NK-92 (cell line): ENCODE results near the gene EMILIN1.
"Not testable (repeated sequence)": the region's sequence is repeated elsewhere in the genome, so short reads cannot be mapped to it uniquely, and the experiment has no call there.

Experiments
- DNase-seq: peaks from one replicate; lab custom pipeline; 2025; ENCODE audit not compliant: unreplicated experiment; lab: John Stamatoyannopoulos, UW

EMILIN1 gene

DNA sequence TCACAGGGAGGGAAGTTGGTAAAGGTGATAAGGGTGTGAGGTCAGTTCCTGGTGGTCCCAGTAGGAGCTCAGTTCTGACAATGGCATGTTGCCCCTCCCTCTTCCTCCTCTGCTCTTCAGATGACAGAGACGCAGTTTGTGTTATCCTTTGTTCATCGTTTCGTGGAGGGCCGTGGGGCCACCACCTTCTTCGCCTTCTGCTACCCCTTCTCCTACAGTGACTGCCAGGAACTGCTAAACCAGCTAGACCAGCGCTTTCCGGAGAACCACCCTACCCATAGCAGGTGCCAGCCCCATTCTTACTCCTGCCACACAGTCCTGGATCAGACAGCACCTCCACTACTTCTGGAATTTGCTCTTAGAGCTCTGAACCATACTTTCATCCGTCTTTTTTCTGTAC lies 24.6 kb upstream of the EMILIN1 start:
- DNase-seq, result no peak

DNA sequence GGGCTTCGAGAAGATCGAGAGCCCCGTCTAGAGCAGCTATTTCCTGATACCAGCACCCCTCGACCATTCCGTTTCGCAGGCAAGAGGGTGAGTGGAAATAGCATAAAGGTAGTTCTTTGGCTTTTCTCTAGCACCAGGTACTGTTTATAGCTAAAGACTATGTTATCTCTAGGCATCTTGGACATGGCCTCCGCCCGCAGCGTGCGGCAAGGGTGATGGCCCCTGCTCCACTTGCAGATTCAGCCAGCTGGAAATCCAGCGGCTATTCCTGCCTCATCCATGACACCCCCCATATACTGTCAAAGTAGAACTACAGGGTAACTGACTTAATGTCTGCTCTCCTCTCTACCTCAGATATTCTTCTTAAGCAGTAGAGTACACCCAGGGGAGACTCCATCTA lies 23.7 kb upstream of the EMILIN1 start:
- DNase-seq, result no peak

DNA sequence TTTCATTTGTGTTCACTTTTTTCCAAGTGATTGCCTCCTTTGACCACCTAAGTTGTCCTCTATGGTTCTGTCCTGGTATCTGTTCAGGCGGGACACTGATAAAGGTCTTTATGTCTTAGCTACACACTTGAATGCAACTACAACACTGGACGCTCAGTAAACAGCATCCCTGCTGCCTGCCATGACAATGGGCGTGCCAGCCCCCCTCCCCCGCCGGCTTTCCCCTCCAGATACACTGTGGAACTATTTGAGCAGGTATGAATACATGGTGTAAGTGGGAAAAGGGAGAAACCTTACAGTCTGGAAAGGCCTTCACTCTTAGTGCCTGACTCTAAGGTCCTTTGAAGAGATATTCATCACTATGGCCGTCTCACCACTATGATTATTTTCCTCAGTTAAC lies 21.2 kb upstream of the EMILIN1 start:
- no peak for DNase-seq

DNA sequence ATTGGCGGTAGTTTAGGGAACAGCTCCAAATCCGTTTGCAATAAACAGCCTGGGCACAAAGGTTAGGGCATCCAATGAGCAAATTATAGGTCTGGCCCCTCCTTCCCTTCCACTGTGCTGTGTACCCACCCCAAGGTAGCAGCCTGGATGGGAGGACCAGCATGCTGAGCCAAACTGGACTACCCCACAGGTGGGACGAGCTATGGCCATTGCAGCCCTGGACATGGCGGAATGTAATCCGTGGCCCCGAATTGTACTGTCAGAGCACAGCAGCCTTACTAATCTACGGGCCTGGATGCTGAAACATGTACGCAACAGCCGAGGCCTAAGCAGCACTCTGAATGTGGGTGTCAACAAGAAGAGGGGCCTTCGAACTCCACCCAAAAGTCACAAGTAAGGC lies 20.2 kb upstream of the EMILIN1 start:
- DNase-seq, result no peak

DNA sequence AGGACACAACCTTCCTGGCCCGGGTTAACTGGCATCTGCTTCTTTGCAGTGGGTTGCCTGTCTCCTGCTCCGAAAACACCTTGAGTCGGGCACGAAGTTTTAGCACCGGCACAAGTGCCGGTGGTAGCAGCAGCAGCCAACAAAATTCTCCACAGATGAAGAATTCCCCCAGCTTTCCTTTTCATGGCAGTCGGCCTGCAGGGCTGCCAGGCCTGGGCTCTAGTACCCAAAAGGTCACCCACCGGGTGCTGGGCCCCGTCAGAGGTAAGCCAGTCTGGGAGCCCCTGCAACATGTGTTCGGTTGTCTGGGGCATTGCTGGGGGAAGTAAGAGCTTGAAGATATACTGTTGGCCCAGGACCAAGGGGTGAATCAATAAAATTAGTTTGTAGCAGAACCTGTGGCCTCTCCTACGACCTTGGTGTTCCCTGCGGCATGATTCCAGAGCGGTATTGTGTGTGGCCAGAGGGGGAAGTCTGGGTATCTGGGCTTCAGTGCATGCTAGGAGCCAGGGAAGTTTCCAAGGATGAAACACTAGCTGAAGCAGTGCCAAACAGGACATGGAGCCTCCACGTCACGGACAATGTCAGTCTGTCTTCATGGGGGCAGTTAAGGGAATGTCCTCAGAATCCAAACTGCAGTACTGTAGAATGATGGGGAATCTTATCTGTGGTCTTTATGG lies 19.1 kb upstream of the EMILIN1 start:
- no peak for DNase-seq

DNA sequence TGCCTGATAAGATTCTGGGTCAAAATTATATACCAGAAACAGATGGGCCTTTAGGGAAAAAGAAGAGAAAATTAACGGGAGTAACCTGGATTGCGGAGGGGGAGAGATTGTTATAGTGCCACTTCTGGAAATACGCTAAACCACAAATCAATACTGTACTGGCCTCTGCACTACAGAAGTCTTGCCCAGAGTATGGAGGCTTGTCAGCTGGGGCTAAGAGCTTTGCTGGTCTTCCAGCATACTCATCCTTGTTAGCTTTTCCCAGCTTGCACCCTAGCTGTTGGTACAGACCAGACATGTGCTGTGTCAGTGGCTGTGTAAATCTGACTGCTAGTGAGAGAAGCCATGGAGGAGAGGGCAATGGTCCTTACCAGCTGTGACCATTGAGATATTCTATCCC lies 18.1 kb upstream of the EMILIN1 start:
- DNase-seq, result no peak

DNA sequence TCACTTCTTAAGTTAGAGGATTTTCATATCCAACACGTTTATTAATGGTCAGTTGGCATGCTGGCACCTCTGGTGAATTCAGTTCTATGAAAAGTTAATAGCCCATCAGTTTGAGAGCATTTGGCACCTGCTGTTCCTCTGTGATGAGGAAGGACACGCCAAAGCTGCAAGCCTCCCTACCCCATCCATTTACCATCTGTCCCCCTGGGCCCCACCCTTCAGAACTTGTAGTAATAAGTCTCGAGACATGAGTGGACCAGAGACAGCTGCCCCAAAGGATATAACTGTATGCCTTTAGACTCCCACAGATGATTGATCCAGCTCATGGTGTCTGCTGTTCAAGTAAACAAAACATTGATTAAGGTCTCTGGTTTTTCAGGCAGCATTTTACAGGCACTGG lies 13.3 kb upstream of the EMILIN1 start:
- no peak for DNase-seq

DNA sequence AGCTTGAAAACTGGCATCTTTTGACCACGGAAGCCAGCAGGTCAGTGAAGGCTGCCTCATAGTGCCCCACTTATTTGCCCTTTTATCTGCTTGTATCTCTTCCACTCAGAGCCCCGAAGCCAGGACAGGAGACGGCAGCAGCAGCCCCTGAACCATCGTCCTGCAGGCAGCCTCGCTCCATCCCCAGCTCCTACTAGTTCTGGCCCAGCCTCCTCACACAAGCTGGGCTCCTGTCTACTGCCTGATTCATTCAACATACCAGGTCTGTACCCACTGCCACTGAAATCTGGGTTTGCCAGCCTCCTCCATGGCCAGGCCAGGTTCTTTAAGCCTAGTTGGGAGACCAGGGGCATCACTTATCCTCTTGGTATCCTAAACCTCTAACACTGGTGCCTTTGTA lies 11.0 kb upstream of the EMILIN1 start:
- no peak for DNase-seq

DNA sequence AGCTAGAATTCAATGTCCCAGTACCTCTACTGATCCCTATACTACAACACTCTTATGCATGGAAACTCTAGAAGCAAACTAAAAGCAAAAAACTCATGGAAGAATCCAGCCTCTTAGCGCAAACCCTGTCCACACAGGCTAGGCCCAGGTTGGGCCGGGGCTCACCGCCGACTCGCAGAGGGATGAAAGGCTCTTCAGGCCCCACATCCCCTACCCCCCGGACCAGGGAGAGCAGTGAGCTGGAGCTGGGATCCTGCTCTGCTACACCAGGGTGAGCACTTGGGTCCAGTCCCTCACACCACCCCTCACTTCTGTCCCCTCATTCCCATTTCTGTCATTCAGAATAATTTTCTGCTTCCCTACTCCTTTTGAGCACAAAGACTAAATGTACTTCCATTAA lies 9.0 kb upstream of the EMILIN1 start:
- no peak for DNase-seq

DNA sequence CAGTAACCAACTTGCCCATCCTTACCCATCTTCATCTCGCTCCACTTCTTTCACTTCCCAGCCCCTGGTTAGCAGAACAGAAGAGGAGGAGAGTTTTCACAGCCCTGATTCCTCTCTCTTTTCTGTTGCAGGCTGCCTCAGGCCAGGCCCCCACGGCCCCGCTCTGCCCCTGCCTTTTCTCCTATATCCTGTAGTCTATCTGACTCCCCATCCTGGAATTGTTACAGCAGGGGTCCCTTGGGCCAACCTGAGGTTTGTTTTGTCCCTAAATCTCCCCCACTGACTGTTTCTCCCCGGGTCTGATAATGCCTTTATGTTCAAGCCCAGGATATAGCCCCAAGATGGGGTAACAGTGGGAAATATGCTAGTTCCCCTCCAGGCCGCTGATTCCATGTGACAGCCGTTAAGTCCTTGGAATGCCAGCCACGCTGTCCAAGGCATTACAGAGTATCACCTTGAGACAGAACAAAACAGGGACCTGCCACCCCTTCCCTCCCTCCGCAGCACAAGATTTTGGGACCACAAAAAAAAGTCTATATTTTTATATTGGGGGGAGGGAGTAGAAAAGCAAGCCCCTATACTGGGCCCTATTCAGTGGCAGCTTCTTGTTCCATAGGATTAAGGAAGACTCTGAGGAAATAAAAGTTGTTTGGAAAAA lies 8.3 kb upstream of the EMILIN1 start:
- DNase-seq, result no peak

DNA sequence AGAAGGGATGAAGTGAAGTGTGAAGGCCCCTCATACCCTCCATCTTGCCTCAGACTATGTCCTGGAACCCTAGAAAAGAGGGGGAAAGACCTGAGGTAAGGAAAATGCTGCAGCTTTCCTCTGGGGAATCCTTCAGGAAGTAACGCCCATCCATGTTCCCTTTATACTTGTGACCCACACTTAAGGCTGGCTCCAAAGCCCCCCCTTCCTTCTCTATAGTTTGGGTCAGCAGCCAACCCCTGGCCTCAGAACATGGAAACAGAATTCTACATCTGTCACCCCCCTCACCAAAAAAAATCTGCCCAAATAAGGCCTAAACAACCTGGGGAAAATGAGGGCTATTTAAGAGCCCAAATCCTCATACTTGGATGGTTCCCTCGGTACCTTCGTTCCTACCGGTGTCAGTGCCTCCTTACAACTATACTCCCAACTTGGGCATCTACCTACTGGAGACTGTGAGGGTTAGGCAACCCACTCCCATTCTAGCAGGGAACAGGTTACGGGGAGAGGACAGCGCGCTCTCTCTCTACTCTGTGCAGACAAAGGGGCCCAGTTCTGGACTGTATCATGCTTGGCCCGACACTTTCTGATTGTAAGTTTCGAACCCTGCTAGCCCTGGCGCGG lies 7.7 kb upstream of the EMILIN1 start:
- no peak for DNase-seq

DNA sequence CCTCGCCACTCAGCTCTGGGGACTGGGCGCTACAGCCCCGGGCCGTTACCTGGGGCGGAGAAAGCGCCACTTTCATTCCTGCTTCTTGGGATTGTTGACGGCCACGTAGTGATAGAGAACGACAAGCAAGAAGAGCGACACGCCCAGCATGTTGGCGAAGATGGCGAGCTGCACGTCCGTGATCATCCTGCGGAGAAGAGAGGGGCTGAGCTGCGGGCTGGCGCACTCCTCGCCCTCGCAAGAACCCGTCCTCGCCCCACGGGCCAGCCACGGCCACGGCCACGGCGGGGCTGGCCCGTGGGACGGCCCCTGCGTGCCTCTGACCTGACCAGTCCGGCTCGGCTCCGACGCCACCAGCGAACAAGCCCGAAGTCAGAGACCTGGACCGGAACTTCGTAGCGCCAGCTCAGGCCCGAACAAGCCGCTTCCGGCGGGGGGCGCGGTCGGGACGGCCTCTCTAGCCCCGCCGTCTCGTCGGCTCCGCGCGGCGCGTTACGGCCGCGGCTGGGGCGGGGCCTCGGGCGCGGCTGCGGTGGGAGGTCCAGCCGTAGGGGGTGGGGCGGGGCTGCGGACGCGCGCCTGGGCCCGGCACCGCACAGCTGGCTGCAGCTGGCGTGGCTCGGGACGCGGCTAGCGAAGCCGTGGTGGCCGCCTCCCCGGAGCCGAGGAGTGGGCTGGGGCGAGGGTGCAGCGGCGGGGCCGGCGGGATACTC lies 7.0 kb upstream of the EMILIN1 start, which contains the start of gene OST4:
OST4 (minus strand) TSS at position 378 of the 713 bp plus-strand sequence.
- peak; percentile 38 for DNase-seq

DNA sequence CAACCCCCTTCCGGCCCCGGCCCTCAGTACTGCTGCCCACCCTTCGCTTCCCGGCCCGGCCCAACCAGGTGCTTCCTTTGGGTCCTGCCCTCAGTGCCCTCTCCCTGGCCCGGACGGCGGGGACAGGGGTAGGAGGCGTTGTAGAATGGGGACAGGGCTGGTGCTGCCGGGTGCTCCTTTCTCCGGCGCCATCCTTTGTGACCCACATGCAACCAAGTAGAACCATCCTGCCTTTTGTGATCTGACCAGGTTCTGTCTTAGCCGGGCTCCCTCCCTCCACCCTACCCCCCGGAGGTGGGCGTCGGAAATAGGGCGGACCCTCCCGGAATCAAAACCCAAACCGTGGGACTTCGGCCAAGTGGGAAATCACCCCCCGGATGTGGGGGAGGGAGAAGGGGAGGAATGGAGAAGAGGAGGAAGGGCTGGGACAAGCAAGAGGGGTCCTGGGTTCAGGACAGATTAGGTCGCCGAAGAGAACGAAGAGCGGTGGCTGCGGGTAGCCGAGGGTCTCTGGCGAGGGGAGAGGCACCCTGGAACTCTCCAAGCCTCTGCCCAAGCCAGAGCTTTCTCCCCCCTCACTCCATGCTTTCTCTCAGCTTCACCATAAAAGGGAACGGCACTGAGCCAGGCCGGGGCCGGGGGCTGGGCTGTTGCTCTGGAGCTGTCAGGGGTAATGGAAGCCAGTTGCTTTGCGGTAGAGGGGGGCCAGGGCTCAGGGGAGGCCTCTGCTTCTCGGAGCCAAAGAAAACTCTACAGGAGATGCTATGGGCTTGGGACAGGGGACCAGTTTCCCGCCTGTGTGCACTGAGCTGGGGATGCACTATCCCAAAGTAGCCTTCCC lies 6.2 kb upstream of the EMILIN1 start:
- no peak for DNase-seq

DNA sequence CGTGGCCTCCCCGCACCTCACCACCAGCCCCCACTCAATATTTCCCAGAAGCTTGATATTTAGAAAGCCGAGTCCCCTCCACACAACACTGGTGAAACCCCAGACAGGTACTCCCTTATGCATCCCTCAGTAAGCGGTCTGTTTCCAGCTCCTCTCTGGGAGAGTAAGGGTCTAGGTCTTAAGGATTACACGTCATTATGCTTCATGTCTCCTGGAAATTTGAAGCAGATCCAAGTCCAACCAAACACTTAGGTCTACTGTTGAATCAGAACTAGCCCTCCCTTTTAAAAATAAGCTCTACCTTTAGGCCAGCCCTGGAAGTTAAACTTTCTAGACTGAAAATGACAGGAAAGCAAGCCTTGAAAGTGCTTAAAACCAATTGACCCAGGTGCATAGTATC lies 5.5 kb upstream of the EMILIN1 start:
- no peak for DNase-seq

DNA sequence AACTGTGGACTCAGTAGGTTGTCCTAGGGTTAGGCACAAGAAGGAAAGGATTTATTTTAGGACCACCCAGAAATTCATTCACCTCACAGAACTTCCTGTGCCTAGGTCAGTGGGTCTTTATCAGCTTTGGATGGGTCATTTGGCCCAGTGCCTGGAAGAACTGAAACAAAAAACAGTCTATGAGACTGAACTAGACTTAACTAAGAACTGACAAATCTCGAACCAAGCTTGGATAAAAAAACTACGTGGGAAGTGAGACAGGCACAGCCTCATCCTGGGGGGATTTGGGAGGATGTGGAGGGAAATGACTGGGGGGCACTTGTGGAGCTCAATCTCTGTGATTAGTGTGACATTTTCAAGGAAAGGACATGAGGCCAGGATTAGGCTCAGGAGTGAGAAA lies 4.6 kb upstream of the EMILIN1 start:
- DNase-seq, result no peak

DNA sequence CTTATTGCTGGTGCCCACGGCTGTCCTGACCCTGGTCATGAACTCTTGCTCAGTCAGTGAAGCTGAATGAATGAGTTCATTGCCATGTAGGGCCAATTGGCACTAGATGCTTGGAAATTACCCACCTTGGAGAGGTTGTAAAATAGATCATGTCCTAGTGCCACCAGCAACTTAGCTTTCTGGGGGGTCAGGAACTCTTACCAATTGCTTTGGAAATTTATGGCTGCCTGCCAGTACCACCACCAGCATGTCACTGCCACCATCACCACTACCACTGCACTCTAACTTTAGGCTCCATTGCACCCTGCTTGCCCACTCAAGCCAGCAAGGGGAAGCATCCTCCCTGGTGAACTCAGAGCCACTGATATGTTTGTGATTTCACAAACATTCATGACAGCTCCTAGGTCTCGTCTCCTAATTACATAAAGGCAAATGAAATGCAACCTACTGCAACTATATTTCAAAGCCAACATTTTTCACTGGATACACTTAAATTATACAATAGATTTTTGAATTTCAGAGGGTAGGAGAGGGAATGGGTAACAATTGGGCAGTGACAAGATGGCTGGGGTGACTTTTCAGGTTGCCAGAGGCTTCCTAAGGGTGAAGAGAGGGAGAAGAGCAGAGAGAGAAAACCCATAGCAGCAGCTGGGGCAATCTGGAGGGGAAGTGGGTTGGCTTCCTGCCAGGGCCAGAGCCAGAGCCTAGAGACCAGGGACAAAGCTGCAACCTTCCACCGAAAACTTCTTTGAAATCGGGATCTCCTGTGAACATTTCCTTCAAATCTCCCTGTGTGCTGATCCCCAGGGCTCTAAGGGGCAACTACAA lies 3.5 kb upstream of the EMILIN1 start:
- DNase-seq, result no peak

DNA sequence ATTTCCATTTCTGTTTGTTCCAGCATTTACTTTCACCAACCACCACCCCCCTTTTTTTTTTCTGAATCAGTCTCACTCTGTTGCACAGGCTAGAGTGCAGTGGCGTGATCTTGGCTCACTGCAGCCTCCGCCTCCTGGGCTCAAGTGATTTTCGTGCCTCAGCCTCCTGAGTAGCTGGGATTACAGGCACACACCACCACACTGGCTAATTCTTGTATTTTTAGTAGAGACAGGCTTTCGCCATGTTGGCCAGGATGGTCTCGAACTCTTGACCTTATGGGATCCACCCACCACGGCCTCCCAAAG lies 2.9 kb upstream of the EMILIN1 start:
- not testable (repeated sequence) for DNase-seq

DNA sequence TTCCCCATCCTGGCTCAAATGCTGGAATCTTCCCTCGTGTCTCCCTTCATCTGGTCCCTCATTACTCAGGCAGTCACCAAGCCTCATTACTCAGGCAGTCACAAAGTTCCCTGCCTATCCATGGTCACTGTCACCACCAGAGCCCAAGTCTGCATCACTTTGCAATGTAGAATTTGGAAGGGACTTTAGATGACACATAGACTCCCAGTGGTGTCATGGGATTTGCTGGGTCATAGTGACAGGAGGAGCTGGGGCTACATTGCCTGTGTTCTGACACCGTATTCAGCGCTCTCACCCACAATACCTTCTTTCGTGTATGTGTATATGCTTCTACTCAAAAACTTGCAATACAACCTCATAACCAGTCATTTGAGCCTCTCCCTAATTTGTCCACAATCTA lies 2.1 kb upstream of the EMILIN1 start:
- no peak for DNase-seq

DNA sequence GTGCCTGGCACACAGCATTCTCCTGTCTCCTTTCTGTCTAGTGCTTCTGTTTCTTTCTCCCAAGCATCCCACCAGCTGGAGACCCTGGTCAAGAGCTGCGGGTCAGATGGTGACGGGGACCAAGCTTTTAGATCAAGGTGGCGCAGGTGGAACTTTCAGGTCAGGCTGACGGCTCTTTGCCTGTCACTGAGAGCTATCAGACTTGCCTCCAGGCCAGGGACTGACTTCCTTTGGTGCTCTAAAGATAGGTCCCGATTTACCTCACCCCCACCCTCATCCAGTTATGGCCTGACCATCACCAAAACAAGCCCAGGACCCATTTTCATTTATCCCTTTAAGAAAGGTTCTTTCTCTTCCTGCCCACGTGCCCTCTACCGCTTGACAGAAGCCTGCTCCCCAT lies 1.2 kb upstream of the EMILIN1 start:
- no peak for DNase-seq
